Measurements from ENCODE around the gene AATK.

The AATK gene

DNA sequence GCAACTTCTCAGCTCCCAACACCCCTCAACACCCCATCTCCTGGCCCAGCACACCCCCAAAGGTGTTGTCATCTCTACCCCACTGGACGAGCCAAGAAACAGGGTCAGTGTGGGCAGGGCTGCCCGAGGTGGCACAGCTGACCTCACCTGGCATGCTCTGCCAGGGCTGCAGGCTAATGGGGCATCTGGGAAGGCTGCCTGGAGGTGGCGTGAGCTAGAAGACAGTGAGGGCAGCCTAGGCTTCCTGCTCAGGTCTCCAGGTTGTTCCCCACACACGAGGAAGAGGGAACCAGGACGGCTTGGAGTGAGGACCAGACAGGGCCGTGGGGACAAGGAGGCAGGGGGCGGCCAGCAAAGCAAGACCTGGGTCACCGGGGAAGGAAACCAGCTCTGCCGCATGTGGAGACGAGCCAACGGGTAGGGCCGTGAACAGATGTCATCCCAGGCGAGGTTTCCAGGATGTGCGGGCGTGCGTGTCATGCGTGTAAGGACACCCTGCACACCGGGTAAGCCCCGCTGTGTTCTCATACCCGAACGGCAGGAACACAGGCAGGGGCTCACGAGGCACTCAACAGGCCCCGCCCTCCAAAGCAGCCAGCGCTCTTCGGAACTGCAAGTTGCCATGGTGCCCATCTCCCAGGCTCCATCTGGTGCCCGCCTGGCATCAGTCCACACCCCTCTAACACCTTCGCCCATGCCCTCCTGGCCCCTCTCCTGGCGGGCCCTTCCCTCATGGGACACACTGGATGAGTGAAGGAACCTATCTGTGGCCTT, 30.3 kb downstream of the AATK start:
- H3K27ac Mint-ChIP-seq, result no peak overlapping the region
- TF ChIP-seq CTCF (IDR thresholded peaks at IDR 0.05; ENCODE audit: unreplicated experiment in 3 of 3), result no peak
- H3K4me1 Mint-ChIP-seq, result no peaks in the 10 kb centered on the region
- peaks cover 7% of the 10 kb centered on the region for H3K27me3 Mint-ChIP-seq (ENCODE audit: low read depth)
- H3K9me3 Mint-ChIP-seq, result no peaks in the 10 kb centered on the region
- no peaks in the 10 kb centered on the region for H3K36me3 Mint-ChIP-seq (ENCODE audit: low read depth)
- no peak overlapping the region for H3K4me3 Mint-ChIP-seq

GRCh38 chr17:81134064-81134781, 31.8 kb downstream of the AATK start:
- Mint-ChIP-seq H3K27me3 (ENCODE audit: low read depth) (peaks cover 4% of the 10 kb centered on the region), H3K27ac (no peak overlapping the region), H3K4me3 (no peak overlapping the region), H3K36me3 (ENCODE audit: low read depth) (no peaks in the 10 kb centered on the region), H3K9me3 (no peaks in the 10 kb centered on the region), H3K4me1 (no peaks in the 10 kb centered on the region)
- TF ChIP-seq CTCF (IDR thresholded peaks at IDR 0.05; ENCODE audit: unreplicated experiment in 3 of 3), result no peak

- Mint-ChIP-seq H3K4me3 (no peak overlapping the region), H3K4me1 (no peaks in the 10 kb centered on the region), H3K9me3 (no peaks in the 10 kb centered on the region), H3K27ac (no peak overlapping the region), H3K27me3 (ENCODE audit: low read depth) (no peaks in the 10 kb centered on the region), H3K36me3 (ENCODE audit: low read depth) (no peaks in the 10 kb centered on the region)
- no peak for TF ChIP-seq CTCF (IDR thresholded peaks at IDR 0.05; ENCODE audit: unreplicated experiment in 3 of 3)
Observed at GRCh38 chr17:81132770-81133723, 33.0 kb downstream of the AATK start.

GRCh38 chr17:81132197-81132540, 33.9 kb downstream of the AATK start:
- Mint-ChIP-seq H3K36me3 (ENCODE audit: low read depth) (no peaks in the 10 kb centered on the region), H3K27ac (no peak overlapping the region), H3K27me3 (ENCODE audit: low read depth) (no peaks in the 10 kb centered on the region), H3K4me1 (no peaks in the 10 kb centered on the region), H3K4me3 (no peak overlapping the region), H3K9me3 (no peaks in the 10 kb centered on the region)
- no peak for TF ChIP-seq CTCF (IDR thresholded peaks at IDR 0.05; ENCODE audit: unreplicated experiment in 3 of 3)

DNA sequence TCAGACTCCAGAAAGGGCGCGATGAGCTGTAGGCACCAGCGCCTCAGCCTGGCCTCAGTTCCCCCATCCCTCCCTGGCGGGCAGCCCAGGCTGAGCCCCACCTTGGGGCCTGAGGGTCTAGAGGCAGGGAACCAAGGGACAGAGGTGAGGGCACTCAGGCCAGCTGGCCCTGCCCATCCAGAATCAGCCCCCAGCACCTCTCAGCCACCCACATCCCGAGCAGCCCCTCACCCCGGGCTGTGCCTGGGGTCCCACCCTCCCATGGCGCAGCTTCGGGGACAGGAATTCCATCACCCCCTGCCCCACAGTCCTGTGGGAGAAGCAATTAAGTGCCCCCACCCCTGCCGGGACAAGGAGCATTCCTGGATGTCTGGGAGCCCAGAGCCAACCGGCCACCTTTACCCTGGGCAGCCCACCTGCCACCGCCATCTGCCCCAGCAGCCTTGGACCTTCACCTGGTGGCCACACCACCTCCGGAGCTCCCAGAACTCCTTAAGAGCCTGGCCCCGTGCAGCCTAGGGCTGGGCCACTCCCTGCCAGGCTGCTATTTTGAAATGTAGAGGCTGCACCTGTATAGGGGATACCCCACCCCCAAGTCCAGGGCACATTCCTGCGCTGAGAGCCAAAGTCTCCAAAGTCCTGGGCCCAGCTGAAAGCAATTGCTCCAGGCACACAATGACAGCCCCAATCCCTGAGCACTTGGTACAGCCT, 34.4 kb downstream of the AATK start:
- H3K4me1 Mint-ChIP-seq, result no peaks in the 10 kb centered on the region
- H3K27me3 Mint-ChIP-seq (ENCODE audit: low read depth), result no peaks in the 10 kb centered on the region
- no peaks in the 10 kb centered on the region for H3K36me3 Mint-ChIP-seq (ENCODE audit: low read depth)
- no peak overlapping the region for H3K4me3 Mint-ChIP-seq
- H3K27ac Mint-ChIP-seq, result no peak overlapping the region
- no peaks in the 10 kb centered on the region for H3K9me3 Mint-ChIP-seq
- TF ChIP-seq CTCF (IDR thresholded peaks at IDR 0.05; ENCODE audit: unreplicated experiment in 3 of 3), result no peak
